ENCODE measurements around the gene NIPAL1.

NIPAL1 gene

DNA sequence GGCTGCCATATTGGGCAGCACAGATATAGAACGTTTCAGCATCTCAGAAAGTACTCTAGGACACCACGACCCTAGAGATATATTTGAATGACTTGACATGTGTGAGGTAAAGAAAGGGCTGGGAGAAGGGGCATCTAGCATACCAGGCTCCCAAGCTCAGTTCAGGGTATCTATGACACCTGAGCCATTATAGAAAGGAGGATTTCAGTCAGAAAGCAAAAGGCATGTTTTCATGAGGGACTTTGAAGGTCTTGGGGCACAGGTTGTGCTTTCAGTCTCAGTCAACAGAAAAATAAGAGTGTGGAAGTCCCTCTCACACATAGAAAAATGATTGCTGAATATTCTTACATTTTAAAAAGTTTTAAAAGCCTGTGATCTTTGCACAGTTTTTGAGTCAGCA is 51.6 kb downstream of the NIPAL1 start:
- no peak for DNase-seq

DNA sequence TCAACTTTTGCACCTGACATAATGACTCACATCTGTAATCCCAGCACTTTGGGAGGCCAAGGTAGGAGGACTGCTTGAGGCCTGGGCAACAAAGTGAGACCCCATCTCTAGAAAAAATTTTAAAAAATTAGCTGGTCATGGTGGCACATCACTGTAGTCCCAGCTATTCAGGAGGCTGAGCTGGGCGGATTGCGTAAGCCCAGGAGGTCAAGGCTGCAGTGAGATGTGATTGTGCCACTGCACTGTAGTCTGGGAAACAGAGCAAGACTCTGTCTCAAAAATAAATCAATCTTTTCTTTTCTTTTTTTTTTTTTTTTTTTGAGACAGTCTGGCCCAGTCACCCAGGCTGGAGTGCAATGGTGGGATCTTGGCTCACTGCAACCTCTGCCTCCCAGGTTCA is 52.5 kb downstream of the NIPAL1 start:
- no peak for DNase-seq

DNA sequence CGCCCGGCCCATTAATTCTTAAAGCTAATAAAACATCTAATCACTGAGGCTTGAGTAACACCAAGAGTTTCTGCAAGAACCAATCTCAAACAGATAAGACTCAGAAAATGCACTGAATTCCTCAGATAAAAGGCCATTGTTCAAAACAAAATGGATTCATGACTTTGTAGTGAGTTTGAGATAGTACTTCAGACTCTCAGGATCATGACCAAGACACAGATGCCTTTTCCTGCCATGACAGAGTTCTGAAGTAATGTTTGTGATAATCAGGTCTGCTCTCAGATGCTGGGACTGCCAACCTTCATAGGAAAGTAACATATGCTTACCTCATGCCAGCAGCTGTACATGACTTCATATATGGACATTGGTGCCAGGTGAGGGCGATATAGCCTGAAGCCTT is 54.6 kb downstream of the NIPAL1 start:
- no peak for DNase-seq

DNA sequence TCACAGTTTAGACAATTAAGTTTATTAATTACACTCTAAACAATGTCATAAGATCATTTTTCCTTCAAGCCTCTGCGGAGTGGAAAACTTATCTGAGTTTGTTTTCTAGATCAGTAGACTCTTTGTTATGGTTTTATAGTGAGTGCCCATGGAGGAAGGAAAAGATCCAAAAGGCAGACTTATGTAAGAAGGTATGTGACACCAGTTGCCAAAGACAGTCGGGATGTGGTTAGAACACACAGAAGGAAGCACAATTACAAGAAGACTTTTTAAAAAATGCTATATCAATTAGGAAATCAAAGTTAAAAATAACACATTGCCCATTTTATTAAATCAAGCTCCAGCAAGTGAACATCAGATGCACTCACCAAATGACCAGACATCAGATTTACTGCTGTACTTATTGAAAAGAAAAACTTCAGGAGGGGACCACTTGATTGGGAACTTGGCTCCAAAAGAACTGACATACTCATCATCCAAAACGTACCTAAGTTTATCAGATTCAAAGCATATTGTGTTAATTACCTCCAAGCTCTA is 57.1 kb downstream of the NIPAL1 start:
- DNase-seq, result no peak

DNA sequence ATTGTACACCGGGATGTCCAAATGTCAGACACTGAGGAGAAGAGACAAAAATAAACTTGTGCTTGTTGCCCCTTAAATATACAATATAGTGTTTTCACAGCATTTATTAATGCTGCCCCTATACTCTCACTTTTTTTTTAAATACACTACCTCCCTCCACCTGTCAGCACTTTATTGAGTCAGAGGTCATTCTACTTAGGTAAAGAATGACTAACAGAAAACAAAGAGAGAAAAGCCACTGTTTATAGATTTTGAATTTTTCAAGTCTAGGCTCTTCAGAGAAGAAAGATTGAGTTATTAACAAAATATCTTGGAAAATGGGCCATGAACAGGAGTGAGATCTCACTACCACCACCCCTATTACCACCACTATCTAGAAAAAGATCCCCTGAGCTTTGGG is 58.1 kb downstream of the NIPAL1 start:
- no peak for DNase-seq

DNA sequence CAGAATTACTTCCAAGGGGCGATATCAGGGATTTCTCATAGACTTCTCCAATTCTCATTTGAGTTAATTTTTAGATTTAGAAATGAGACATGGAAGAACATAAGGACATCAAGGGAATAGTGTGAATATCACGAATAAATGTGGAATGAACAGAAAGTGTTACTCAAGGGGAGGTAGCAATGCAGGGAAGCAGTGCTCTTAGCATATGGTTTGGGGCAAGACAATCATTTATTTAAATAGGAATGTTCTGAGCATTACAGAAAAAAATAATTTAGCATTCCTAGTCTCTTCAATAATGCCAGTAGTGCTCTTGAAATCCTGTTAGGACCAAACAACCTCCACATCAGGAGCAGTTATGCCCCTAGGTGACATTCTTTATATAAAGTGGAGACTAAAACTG is 61.9 kb downstream of the NIPAL1 start:
- no peak for DNase-seq

DNA sequence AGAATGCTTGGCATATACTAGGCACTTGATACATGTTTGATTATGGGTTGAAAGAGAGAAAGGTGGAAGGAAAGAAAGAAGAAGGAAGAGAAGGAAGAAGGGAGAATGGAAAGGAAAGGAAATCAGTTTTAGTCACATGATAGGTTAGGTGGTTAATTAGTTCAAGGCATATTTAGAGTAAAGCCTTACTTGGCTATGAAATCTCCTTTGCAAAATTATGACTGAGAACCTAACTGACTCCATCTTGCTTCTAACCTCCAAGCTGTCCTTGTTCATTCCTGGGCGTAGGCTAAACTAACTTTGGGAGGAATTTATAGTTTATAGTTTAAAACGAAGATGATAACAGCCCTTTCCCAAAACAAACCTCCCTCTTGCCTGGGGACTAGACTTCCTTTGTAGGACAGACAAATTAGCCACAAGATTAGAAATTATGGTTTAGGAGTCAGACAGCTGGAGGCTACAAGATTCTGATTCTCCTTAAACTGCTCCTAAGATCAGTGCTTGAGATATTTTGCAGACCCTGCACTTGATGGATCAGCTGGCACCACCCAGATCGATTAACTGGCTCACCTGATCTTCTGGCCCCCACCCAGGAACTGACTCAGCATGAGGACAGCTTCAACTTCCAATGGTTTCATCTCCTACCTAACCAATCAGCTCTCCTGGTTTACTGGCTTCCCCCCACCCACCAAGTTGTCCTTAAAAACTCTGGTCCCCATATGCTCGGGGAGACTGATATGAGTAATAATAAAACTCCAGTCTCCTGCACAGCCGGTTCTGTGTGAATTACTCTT is 62.5 kb downstream of the NIPAL1 start:
- no peak for DNase-seq

DNA sequence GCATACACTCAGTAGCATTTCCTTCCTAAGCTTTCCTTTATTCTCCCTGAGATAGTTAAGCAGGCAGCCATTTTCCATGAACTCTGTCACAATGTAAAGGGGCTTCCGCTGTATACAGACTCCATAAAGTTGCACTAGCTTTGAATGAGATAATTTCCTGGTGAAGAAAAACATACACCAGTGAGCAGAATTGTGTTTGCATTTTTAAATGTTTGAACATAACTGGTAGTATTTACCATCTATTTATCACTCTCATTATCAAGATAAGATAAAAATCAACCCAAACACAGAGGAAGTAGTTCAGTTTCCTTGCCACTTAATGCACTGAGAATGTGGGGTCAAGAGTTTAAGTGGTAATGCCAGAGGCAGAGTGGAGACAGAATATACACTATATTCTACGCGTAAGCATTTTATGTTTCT is 63.4 kb downstream of the NIPAL1 start:
- no peak for DNase-seq

DNA sequence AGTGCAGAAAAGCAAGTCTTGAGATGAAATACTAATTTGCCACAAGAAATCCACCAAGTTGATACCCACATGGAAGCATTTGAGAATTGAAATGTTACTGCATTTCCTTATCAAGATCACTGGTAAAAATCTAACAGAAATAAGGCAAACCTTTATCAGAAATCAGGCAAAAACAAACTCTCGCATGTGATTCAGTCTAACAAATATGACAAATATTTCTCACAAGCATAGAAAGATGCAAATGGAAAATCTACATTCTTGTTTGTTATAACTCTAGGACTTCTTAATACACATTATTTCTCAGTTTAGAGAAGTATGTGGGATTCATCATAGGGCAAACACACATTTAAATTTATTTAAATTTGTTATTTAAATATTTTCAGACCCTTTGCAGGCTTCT is 64.6 kb downstream of the NIPAL1 start:
- no peak for DNase-seq

DNA sequence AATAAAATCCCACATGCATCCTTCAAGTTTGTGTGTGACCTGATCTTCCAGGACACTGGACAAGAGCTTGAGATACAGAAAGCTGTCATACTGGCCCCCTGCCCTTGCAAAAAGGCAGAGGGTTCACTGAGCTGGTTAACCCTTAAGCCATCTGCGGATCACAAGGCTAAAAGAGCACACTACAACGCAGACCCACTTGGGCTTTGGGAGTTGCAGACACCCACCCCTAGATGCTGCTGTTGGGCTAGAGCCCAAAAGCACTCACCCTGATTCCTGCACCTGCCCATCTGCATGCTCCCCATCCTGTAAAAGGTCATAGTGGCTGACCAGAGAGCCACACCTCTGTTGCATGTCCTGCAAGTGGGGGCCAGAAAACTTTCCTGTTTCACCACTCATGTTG is 66.4 kb downstream of the NIPAL1 start:
- no peak for DNase-seq

DNA sequence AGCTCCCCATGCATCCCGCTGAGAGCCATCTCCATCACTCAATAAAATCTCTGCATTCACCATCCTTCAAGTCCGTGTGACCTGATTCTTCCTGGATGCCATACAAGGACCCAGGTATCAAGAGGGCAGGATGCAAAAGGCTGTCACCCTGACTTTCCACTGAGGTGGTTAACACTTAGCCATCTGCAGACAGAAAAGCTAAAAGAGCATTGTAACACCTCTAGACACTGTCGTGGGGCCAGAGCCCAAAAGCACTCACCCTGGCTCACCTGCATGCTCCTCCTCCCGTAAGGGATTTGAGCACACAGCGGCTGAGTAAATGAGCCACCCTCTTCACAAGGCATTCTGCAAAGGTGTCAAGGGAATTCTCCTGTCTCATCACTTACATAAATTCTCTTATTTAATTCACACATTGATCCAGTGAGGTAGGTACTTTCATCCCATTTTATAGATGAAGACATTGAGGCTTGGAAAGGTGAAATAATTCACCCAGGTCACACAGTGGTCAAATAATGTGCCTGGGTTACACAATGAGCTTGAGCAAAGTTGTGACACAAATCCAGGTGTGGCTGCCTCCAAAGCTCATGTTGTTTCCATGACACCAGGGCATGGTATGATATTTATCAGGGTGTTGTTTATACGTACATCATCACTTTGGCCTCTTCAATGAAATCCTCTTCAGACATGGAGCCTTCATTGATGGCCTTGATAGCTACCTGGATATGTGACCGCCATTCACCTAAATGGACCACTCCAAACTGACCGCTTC is 69.4 kb downstream of the NIPAL1 start:
- DNase-seq, result no peak
